Choroid plexus epithelial cell (primary cell): Measurements from ENCODE around the gene CIAPIN1.

Source experiments
- DNase-seq: peaks from one replicate; pipeline ENCODE4 v3.0.0-alpha.2; 2010; ENCODE audit warnings: low read depth
- H3K4me3 ChIP-seq: 2 replicates; pipeline ENCODE4 v1.5.1; 2011; ENCODE audit warnings: low read depth, mild to moderate bottlenecking, control low read depth, low read length, moderate library complexity
- CTCF ChIP-seq: conservative IDR thresholded peaks from 2 replicates; pipeline ENCODE4 v1.5.1; 2011; ENCODE audit warnings: low read depth, mild to moderate bottlenecking, control low read depth, inconsistent platforms, low read length, moderate library complexity

Gene CIAPIN1

GRCh38 chr16:57485091-57485915 lies 38.1 kb upstream of the CIAPIN1 start:
- peak overlapping the region; percentile 72 for H3K4me3 ChIP-seq
- TF ChIP-seq CTCF, result no peak
- no peak for DNase-seq

GRCh38 chr16:57484515-57485005 lies 37.4 kb upstream of the CIAPIN1 start:
- TF ChIP-seq CTCF, result no peak
- no peak for DNase-seq
- H3K4me3 ChIP-seq, result no peak overlapping the region

- no peak for DNase-seq
- H3K4me3 ChIP-seq, result no peak overlapping the region
- TF ChIP-seq CTCF, result no peak
Observed at GRCh38 chr16:57483725-57484514, 36.7 kb upstream of the CIAPIN1 start.

GRCh38 chr16:57482845-57483545 lies 35.8 kb upstream of the CIAPIN1 start:
- TF ChIP-seq CTCF, result no peak
- DNase-seq, result no peak
- H3K4me3 ChIP-seq, result no peak overlapping the region

- TF ChIP-seq CTCF, result no peak
- DNase-seq, result no peak
- H3K4me3 ChIP-seq, result no peak overlapping the region
Observed at GRCh38 chr16:57481421-57481820, 34.2 kb upstream of the CIAPIN1 start.

- no peak for TF ChIP-seq CTCF
- no peak overlapping the region for H3K4me3 ChIP-seq
- DNase-seq, result no peak
Observed at GRCh38 chr16:57480754-57481230, 33.6 kb upstream of the CIAPIN1 start.
